ENCODE results near the gene RASGRF1. TPM values are rescaled to one million over a fixed set of nuclear protein-coding genes. Genes with fewer than 3 reads are reported as not detected.

The RASGRF1 gene
- polyA plus RNA-seq, 1 donor from 2014 or later, result 11.0 TPM

GRCh38 chr15:78923480-78924360 is 166.9 kb downstream of the RASGRF1 start:
- Histone ChIP-seq H4K20me1 (ENCODE audit: insufficient read depth) (no peaks in the 10 kb centered on the region), H3K9me3 (ENCODE audit: low read length) (no peaks in the 10 kb centered on the region)

GRCh38 chr15:78923015-78923414 is 167.6 kb downstream of the RASGRF1 start:
- Histone ChIP-seq H2AFZ (ENCODE audit: low read depth, low read length) (no peak overlapping the region), H3K4me3 (ENCODE audit: low read length) (no peak overlapping the region), H4K20me1 (ENCODE audit: insufficient read depth) (no peaks in the 10 kb centered on the region), H3F3A (ENCODE audit: insufficient read depth, low read length, poor library complexity, severe bottlenecking) (no peaks in the 10 kb centered on the region), H3K79me2 (replicated peaks; ENCODE audit: insufficient read depth, low read length) (no peaks in the 10 kb centered on the region), H3K9me2 (ENCODE audit: insufficient read depth, low read length) (no peaks in the 10 kb centered on the region), H3K9me3 (ENCODE audit: low read length) (no peaks in the 10 kb centered on the region), H3K9ac (ENCODE audit: low read length) (no peak overlapping the region), H3K4me2 (ENCODE audit: low read length) (no peak overlapping the region), H3K27me3 (ENCODE audit: insufficient read depth, low read depth, low read length) (no peaks in the 10 kb centered on the region), H3K27ac (ENCODE audit: low read length) (no peak overlapping the region), H3K36me3 (ENCODE audit: insufficient read depth, low read length) (no peaks in the 10 kb centered on the region)
- no peak for TF ChIP-seq RAD21 (conservative IDR thresholded peaks at IDR 0.05)
- TF ChIP-seq, protein P1, sequence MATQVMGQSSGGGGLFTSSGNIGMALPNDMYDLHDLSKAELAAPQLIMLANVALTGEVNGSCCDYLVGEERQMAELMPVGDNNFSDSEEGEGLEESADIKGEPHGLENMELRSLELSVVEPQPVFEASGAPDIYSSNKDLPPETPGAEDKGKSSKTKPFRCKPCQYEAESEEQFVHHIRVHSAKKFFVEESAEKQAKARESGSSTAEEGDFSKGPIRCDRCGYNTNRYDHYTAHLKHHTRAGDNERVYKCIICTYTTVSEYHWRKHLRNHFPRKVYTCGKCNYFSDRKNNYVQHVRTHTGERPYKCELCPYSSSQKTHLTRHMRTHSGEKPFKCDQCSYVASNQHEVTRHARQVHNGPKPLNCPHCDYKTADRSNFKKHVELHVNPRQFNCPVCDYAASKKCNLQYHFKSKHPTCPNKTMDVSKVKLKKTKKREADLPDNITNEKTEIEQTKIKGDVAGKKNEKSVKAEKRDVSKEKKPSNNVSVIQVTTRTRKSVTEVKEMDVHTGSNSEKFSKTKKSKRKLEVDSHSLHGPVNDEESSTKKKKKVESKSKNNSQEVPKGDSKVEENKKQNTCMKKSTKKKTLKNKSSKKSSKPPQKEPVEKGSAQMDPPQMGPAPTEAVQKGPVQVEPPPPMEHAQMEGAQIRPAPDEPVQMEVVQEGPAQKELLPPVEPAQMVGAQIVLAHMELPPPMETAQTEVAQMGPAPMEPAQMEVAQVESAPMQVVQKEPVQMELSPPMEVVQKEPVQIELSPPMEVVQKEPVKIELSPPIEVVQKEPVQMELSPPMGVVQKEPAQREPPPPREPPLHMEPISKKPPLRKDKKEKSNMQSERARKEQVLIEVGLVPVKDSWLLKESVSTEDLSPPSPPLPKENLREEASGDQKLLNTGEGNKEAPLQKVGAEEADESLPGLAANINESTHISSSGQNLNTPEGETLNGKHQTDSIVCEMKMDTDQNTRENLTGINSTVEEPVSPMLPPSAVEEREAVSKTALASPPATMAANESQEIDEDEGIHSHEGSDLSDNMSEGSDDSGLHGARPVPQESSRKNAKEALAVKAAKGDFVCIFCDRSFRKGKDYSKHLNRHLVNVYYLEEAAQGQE (IDR thresholded peaks at IDR 0.05; ENCODE audit: borderline replicate concordance), result no peak
- no peak for TF ChIP-seq EZH2 (IDR thresholded peaks at IDR 0.05; ENCODE audit: borderline replicate concordance, insufficient read depth, low read length, poor library complexity, severe bottlenecking)
- TF ChIP-seq POLR2AphosphoS5 (IDR thresholded peaks at IDR 0.05), result no peak
- no peak for TF ChIP-seq TAF1 (IDR thresholded peaks at IDR 0.05; ENCODE audit: low read depth)
- no peak for TF ChIP-seq CTCF (IDR thresholded peaks at IDR 0.05; ENCODE audit: poor library complexity, severe bottlenecking)
- no peak for TF ChIP-seq SMC3 (conservative IDR thresholded peaks at IDR 0.05; ENCODE audit: poor library complexity)

More at GRCh38 chr15:78923480-78924360, 166.9 kb downstream of the RASGRF1 start:
- Histone ChIP-seq H3F3A (ENCODE audit: insufficient read depth, low read length, poor library complexity, severe bottlenecking) (no peaks in the 10 kb centered on the region), H3K79me2 (replicated peaks; ENCODE audit: insufficient read depth, low read length) (no peaks in the 10 kb centered on the region), H3K9me2 (ENCODE audit: insufficient read depth, low read length) (no peaks in the 10 kb centered on the region), H3K4me2 (ENCODE audit: low read length) (no peak overlapping the region), H2AFZ (ENCODE audit: low read depth, low read length) (no peak overlapping the region), H3K36me3 (ENCODE audit: insufficient read depth, low read length) (no peaks in the 10 kb centered on the region), H3K27ac (ENCODE audit: low read length) (no peak overlapping the region), H3K27me3 (ENCODE audit: insufficient read depth, low read depth, low read length) (no peaks in the 10 kb centered on the region), H3K9ac (ENCODE audit: low read length) (no peak overlapping the region), H3K4me3 (ENCODE audit: low read length) (no peak overlapping the region)
- no peak for TF ChIP-seq POLR2AphosphoS5 (IDR thresholded peaks at IDR 0.05)
- no peak for TF ChIP-seq RAD21 (conservative IDR thresholded peaks at IDR 0.05)
- TF ChIP-seq MXI1 (conservative IDR thresholded peaks at IDR 0.05; ENCODE audit: poor library complexity, severe bottlenecking), result no peak

All from neural cell (in vitro differentiated cells).